ENCODE results near the gene SOX13. TPM values are rescaled to one million over a fixed set of nuclear protein-coding genes. Genes with fewer than 3 reads are reported as not detected.

The SOX13 gene
- total RNA-seq, 1 donor from 2014 or later: 64.4 TPM

GRCh38 chr1:204177133-204177532 is 104.2 kb downstream of the SOX13 start:
- TF ChIP-seq CTCF (conservative IDR thresholded peaks at IDR 0.05): no peak
- H3K4me3 Mint-ChIP-seq: no peak overlapping the region
- peaks cover 49% of the 10 kb centered on the region for H3K27me3 Mint-ChIP-seq (ENCODE audit: low read depth)
- no peaks in the 10 kb centered on the region for H3K36me3 Mint-ChIP-seq (ENCODE audit: low read depth)
- DNase-seq (ENCODE audit: low read depth, low spot score): no peak
- H3K9me3 Mint-ChIP-seq: no peaks in the 10 kb centered on the region
- H3K4me1 Mint-ChIP-seq: no peaks in the 10 kb centered on the region
- no peak overlapping the region for H3K27ac Mint-ChIP-seq (ENCODE audit: unreplicated experiment)

Other genes with a start within 250 kb of the SOX13 start
- 302 and 308 TPM in 2 replicates for gene SNRPE, start 211.5 kb upstream of the SOX13 start, total RNA-seq
- 12.1 and 14.5 TPM in 2 replicates for gene ETNK2, start 78.9 kb downstream of the SOX13 start, total RNA-seq
- gene REN, start 93.2 kb downstream of the SOX13 start, total RNA-seq: not detected in 2 replicates
- not detected in 2 replicates for gene KISS1, start 123.4 kb downstream of the SOX13 start, total RNA-seq
- gene GOLT1A, start 140.9 kb downstream of the SOX13 start, total RNA-seq: not detected in 2 replicates

Data from neural crest cell (in vitro differentiated cells).